Heart left ventricle (tissue), 13 donors: ENCODE data around the gene RAP2B.

ENCODE experiments used
- POLR2A ChIP-seq, 2 donors: fragments of 450-650 bp; IDR thresholded peaks; one replicate each; pipeline ENCODE4 v1.6.1; 2017; ENCODE audit warnings: antibody characterized with exemption in 2 of 2, mild to moderate bottlenecking in 2 of 2, moderate library complexity in 2 of 2
- TF ChIP-seq, protein P1 (sequence below), 12 donors: fragments of 200-600 bp; sonication (generic) in 4 of 12; IDR thresholded peaks; one replicate each; pipeline versions ENCODE4 v1.5.0 to v1.8.0; 2018 to 2022; ENCODE audit warnings: antibody characterized with exemption in 12 of 12, mild to moderate bottlenecking in 5 of 12
- donor health status: ischemic (EF 13 %, LVEDD 7.1; RV severe dilation, severe dysfunction).
- donor health status: DM: no; HTN: yes; CAD: no.
- donor health status: DM: no; HTN: no; CAD: no.
- donor health status: ischemic (EF 25% LVEDD 6.9; RV normal size, moderate dysfunction).
- donor health status: ischemic (EF 25% LVEDD 5.7; RV mildly dilated, moderate dysfunction).
- donor health status: ischemic (EF 35%, LVEDD 5.7; RV mildly dilated, moderate dysfunction).
- donor health status: nonischemic (EF 11% LVEDD 7.7; RV severe dilation, severe dysfunction).
- donor health status: DM: yes; HTN: yes; CAD: no.
- donor health status: PGD.
- donor health status: ischemic (EF 29% LVEDD 5.4; RV normal size, mild dysfunction).
- donor health status: nonischemic (EF 23%, LVEDD 6.1; RV moderate dilation, normal function).

DNA sequence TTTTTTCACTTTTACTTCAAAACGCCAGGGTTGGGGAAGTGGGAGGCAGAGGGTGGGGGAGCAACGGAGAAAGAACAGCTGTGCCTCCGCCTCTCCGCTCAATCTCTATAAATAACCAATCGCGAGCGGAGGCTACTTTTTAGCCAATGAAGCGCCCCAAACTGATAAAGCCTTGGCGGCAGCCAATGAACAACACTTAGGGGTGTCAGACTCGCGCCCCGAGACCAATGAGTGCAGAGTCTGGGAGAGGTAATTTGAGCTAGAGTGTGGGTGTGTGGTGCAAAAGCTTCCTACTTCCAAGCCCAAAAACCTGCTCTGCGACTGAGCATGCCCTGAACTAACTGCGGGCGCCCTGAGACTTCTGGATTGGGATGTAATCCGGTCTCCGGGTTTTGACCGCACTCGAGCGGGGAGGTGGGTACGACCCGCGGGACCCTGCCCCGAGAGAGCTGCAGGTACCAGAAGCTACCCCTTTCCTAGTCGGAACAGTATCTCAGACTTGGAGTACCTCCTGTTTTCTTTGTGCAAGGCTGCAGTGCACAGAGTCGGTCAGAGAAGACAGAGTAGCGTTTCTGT is 800 bp upstream of the RAP2B start:
- TF ChIP-seq, protein P1, sequence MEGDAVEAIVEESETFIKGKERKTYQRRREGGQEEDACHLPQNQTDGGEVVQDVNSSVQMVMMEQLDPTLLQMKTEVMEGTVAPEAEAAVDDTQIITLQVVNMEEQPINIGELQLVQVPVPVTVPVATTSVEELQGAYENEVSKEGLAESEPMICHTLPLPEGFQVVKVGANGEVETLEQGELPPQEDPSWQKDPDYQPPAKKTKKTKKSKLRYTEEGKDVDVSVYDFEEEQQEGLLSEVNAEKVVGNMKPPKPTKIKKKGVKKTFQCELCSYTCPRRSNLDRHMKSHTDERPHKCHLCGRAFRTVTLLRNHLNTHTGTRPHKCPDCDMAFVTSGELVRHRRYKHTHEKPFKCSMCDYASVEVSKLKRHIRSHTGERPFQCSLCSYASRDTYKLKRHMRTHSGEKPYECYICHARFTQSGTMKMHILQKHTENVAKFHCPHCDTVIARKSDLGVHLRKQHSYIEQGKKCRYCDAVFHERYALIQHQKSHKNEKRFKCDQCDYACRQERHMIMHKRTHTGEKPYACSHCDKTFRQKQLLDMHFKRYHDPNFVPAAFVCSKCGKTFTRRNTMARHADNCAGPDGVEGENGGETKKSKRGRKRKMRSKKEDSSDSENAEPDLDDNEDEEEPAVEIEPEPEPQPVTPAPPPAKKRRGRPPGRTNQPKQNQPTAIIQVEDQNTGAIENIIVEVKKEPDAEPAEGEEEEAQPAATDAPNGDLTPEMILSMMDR (IDR thresholded peaks at IDR 0.05) = no peak
- peak in 1 of 2 donors; percentile 71 for TF ChIP-seq POLR2A (IDR thresholded peaks at IDR 0.05)
